HG02981 (cell line): ENCODE results near the gene ACP6.
"Not testable (repeated sequence)": the region's sequence is repeated elsewhere in the genome, so short reads cannot be mapped to it uniquely, and the experiment has no call there.

Experiments
- ATAC-seq: cut with Tn5 transposase; IDR thresholded peaks from one replicate; pipeline ENCODE4 v1.9.1; 2021; ENCODE audit warnings: mild to moderate bottlenecking, moderate library complexity; ENCODE audit not compliant: unreplicated experiment

ACP6 gene

DNA sequence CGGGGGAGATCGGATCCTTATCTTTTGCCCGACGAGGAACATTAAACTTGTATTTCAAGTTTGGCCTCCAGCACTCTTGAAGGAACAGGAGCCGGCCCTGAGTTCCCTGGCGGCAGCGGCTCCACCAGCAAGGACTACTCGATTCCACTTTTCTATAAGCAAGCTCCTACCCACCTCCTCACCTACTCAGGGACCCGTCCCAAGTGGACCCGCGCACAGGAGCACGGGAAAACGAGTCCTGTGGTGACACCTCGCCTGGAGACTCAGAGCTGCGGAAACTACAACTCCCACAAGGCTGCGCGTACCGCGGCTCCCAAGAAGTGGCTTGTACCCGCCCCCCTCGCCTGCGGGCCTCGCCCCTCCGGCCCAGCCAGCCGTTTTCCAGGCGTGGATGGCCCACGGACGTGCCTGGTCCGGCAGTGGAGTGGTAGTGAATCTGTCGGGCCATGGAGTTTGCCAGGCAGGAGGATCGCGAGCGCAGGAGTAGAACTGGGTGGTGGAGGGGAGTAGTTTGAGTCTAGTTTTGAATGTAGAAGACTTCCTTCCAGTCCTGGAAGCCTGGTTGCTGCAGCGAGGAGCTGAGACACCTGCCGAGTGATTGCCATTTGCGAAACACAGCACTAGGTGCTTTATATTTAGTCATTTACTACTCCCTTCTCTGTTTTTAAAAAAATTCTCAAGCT lies at the start of gene ACP6:
Gene ACP6 (minus strand): TSS at position 206 of the 683 bp plus-strand sequence. CDS start 476 bp downstream, outside the sequence.
- ATAC-seq: peak; percentile 96

- ATAC-seq: no peak
Measured at GRCh38 chr1:147719711-147720225, 49.4 kb upstream of the ACP6 start.

GRCh38 chr1:147719029-147719698 lies 48.8 kb upstream of the ACP6 start:
- ATAC-seq: no peak

DNA sequence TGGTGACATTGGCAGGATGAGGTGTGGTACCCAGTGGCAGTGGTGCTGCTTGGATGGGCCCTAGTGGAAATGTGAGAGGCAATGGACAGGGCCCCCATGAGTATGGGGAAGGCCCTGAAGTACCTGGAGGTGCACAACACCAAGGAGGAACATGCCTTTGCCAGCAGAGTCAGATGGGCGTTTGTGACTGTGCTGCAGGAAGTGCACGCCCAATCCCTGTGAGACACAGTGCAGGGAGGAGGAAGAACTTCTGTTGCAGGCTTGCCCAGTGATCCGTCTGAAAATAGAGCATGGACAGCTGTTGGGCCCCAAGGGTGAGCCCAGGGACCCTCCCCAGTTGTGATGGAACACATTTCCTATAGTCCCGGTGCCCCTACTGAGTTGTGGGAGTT lies 47.4 kb upstream of the ACP6 start:
- ATAC-seq: no peak

GRCh38 chr1:147717051-147717705 lies 46.9 kb upstream of the ACP6 start:
- no peak for ATAC-seq

GRCh38 chr1:147712605-147713004 lies 42.3 kb upstream of the ACP6 start:
- ATAC-seq: no peak

GRCh38 chr1:147700042-147701006 lies 30.0 kb upstream of the ACP6 start:
- no peak for ATAC-seq

GRCh38 chr1:147699686-147700041 lies 29.3 kb upstream of the ACP6 start:
- no peak for ATAC-seq

DNA sequence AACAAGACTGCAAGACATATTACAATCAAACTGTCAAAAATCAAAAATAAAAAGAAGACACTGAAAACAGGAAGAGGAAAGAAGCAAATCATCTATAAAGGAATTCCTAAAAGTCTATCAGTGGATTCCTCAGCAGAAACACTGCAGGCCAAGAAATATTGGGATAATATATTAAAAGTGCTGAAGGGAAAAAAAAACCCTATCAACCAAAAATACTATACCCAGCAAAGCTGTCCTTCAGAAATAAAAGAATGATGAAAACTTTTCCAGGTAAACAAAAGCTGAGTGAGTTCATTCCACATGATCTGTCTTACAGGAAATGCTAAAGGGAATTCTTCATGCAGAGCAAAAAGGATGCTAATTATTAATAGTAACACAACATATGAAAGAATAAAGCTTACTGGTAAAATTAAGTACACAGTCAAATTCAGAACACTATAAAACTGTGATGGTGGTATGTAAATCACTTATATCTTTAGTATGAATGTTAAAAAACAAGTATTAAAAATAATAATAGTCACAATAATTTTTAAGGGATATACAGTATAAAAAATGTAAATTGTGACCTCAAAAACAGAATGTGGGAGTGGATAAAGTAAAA lies 12.9 kb upstream of the ACP6 start:
- no peak for ATAC-seq

DNA sequence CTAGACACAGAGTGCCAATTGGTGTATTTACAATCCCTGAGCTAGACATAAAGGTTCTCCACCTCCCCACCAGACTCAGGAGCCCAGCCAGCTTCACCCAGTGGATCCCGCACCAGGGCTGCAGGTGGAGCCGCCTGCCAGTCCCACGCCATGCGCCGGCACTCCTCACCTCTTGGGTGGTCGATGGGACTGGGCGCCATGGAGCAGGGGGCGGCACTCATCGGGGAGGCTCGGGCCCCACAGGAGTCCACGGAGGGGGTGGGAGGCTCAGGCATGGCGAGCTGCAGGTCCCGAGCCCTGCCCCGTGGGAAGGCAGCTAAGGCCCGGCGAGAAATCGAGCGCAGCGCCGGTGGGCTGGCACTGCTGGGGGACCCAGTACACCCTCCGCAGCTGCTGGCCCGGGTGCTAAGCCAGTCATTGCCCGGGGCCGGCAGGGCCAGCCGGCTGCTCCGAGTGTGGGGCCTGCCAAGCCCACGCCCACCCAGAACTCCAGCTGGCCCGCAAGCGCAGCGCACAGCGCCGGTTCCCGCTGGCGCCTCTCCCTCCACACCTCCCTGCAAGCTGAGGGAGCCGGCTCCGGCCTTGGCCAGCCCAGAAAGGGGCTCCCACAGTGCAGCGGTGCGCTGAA lies 10.4 kb upstream of the ACP6 start:
- ATAC-seq: not testable (repeated sequence)

- ATAC-seq: not testable (repeated sequence)
Measured at GRCh38 chr1:147677681-147678080, 7.4 kb upstream of the ACP6 start.

DNA sequence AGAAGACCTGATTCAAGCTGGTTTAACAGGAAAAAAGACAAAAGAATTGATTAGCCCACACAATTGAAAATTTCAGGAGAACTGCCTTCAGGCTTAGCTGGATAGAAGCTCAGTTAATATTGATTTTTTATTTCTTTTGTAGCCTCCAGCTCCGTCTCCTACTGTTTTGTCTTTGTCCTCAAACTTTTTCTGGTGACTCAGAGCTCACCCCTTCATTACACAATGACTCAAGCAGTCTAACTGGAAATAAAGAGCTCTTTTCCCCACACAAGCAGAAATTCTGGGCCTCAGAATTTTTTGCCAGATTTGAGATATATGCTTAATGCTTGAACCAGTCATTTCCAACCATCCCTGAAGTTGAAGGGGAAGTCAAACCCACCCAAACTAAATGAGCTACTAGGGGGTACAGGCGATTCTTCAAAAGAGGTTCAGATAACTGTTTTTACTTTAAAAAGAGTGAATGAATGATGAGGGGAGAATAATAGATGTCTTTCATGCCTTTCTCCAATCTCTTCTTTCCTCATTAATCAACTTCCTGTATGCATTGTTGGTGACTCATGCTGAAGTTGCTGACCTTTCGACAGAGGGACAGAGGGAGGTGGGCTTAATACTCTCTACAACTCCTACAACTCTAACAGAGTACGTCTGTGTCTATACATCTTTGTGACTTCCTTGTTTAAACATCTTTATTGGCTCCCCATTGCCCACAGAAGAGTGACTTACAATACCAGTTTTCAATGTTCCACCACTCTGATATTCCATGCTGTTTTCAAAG lies 6.2 kb upstream of the ACP6 start:
- no peak for ATAC-seq

- no peak for ATAC-seq
Measured at GRCh38 chr1:147673816-147674215, 3.5 kb upstream of the ACP6 start.

GRCh38 chr1:147673406-147673805 lies 3.1 kb upstream of the ACP6 start:
- no peak for ATAC-seq

DNA sequence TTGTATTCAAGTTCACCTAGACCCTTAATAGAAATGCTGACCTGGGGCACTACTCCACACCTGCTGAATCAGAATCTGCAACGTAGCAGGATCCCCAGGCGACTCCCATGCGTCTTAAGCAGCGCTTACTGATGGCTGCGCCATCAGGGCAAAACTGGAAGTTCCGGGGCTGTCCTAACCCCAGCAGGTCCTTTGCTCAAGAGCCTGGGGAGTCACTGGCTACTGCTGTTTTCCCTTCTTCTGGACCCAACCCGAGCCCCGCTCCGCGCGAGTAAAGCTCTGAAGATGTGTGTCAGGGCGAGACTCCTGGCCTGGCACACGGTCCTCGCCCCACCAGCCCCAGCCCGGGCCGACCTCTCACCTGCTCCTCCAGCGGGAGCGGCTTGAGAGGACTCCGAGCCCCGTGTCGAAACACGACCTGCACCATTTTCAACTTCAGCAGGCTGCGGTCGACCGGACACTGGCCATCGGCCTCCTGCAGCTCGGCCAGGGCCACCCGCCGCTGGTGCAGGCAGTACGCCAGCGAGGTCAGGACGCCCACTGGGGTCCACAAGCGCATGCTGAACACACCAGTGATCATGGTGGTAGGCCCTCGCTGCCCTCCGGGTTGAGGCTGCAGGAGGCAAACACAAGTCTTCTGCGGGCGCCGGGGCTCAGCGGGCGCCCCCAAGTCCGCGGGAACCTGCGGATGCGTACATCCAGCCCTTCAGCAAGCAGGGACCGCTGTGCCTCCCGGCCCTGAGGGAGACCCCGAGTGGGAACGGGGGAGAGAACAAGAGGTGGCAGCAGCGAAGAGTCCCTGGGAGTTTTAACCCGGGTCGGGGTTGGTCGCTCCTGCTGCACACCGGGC lies 630 bp downstream of the ACP6 start:
- peak; percentile 28 for ATAC-seq

DNA sequence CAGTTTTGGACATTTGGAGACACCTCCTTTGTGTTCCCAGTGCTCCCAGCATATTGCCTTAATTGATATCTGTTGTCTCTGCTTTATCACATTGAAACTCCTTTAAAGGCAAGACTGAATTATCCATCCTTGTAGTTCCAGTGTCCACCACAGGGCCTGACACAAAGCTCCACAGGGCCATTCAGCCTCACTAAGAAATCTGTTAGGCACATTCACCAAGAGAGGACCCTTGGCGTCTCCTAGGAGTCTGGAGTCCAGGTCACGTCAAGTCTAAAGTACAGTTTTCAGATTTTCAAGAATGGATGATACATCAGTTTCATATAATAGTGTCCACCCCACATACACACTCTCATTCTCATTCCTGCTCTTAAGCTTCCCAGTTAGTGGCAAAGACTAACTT lies 4.8 kb downstream of the ACP6 start:
- ATAC-seq: no peak

DNA sequence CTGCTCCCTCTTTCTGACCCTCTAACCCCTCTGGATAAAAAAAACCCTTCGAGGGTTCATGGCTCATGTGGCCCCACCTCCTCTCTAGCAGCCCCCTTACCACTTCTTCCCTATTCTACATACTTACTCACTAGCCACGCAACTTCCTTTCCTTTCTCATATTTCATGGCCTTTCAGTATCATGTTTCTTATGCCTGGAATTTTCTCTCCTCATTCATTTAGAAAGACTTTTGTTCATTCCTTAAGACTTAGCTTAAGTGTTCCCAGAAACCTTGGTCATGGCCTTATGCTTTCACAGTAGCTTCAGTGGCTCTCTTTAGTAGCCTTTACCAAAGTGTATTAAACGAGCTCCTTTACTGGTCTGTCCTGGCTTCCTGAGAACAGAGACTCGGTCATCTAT lies 6.1 kb downstream of the ACP6 start:
- ATAC-seq: no peak

DNA sequence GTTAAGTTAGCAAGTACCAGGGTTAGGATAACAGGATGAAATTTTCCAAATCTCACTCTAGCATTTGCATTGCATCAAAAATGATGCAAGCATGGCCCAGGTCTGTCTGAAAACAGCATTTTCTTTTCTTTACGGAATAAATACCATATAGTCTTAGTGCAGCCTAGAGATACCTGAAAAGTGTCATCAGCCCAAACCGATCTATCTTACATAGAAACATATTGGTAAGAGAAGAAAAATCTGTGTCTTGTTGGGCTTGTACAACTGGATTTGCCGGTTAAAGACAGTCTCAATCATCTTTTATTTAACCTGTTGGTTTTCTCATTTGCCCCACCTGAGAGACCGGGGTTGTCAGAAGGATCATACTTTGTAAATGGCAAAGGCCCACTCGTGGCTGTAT lies 15.8 kb downstream of the ACP6 start:
- no peak for ATAC-seq
